Neural progenitor cell (in vitro differentiated cells): ENCODE measurements around the gene PHF14. TPM values are rescaled to one million over a fixed set of nuclear protein-coding genes. Genes with fewer than 3 reads are reported as not detected.
A peak's percentile ranks its signal among the peaks of the same experiment; 100 is the strongest.

Experiments used
- DNase-seq: peaks from one replicate; pipeline ENCODE4 v3.0.0-alpha.2; 2016; ENCODE audit warnings: low spot score
- H2AFZ ChIP-seq: fragments of 200-600 bp; sonication (generic); replicated peaks from 2 replicates; pipeline ENCODE4 v1.6.1; 2016; ENCODE audit warnings: antibody characterized with exemption
- H3F3A ChIP-seq: fragments of 200-600 bp; sonication (generic); 2 replicates; pipeline ENCODE4 v1.6.1; 2016; ENCODE audit warnings: antibody characterized with exemption, low read depth
- H3K27ac ChIP-seq: fragments of 200-600 bp; sonication (generic); 2 replicates; pipeline ENCODE4 v1.5.1; 2016; ENCODE audit warnings: mild to moderate bottlenecking
- H3K27me3 ChIP-seq: fragments of 200-600 bp; sonication (generic); 2 replicates; pipeline ENCODE4 v1.6.1; 2016; ENCODE audit warnings: mild to moderate bottlenecking, moderate library complexity
- H3K36me3 ChIP-seq: fragments of 200-600 bp; sonication (generic); 2 replicates; pipeline ENCODE4 v1.5.1; 2016
- H3K4me1 ChIP-seq: fragments of 200-600 bp; sonication (generic); 2 replicates; pipeline ENCODE4 v1.6.1; 2016; ENCODE audit warnings: mixed run types
- H3K4me2 ChIP-seq: fragments of 200-600 bp; sonication (generic); 2 replicates; pipeline ENCODE4 v1.6.1; 2016
- H3K4me3 ChIP-seq: fragments of 200-600 bp; sonication (generic); 2 replicates; pipeline ENCODE4 v1.5.1; 2016
- H3K79me2 ChIP-seq: fragments of 200-600 bp; sonication (generic); 2 replicates; pipeline ENCODE4 v1.6.1; 2016; ENCODE audit warnings: low read depth
- H3K9ac ChIP-seq: fragments of 200-600 bp; sonication (generic); 2 replicates; pipeline ENCODE4 v1.6.1; 2016
- H3K9me3 ChIP-seq: fragments of 200-600 bp; sonication (generic); 2 replicates; pipeline ENCODE4 v1.5.1; 2016; ENCODE audit warnings: low read depth
- H4K20me1 ChIP-seq: fragments of 200-600 bp; sonication (generic); 2 replicates; pipeline ENCODE4 v1.6.1; 2016; ENCODE audit warnings: low read depth
- H3K27ac Mint-ChIP-seq: 3 replicates; pipeline ENCODE4 v1.8.0; 2021; ENCODE audit warnings: mixed read lengths
- H3K27me3 Mint-ChIP-seq: 2 replicates; pipeline ENCODE4 v1.8.0; 2022; ENCODE audit warnings: low read depth, mild to moderate bottlenecking, inconsistent platforms, moderate library complexity, mixed read lengths; ENCODE audit not compliant: insufficient read depth
- H3K36me3 Mint-ChIP-seq: 3 replicates; pipeline ENCODE4 v1.8.0; 2021; ENCODE audit warnings: mixed read lengths
- H3K4me1 Mint-ChIP-seq: 3 replicates; pipeline ENCODE4 v1.8.0; 2021; ENCODE audit warnings: mixed read lengths
- H3K4me3 Mint-ChIP-seq: 3 replicates; pipeline ENCODE4 v1.8.0; 2021; ENCODE audit warnings: mild to moderate bottlenecking, moderate library complexity, mixed read lengths
- H3K9me3 Mint-ChIP-seq: 3 replicates; pipeline ENCODE4 v1.8.0; 2020; ENCODE audit warnings: mixed read lengths
- CTCF ChIP-seq: fragments of 200-600 bp; sonication (generic); IDR thresholded peaks from 2 replicates; pipeline ENCODE4 v1.5.1; 2017; ENCODE audit warnings: antibody characterized with exemption, mild to moderate bottlenecking
- EZH2 ChIP-seq: fragments of 200-600 bp; sonication (generic); IDR thresholded peaks from 2 replicates; pipeline ENCODE4 v1.6.1; 2017; ENCODE audit warnings: antibody characterized with exemption, mild to moderate bottlenecking, moderate library complexity
- EZH2phosphoT487 ChIP-seq: fragments of 200-600 bp; sonication (generic); IDR thresholded peaks from 2 replicates; pipeline ENCODE4 v1.6.1; 2017; ENCODE audit warnings: antibody characterized with exemption
- total RNA-seq: library from RNA; depleted of rRNA; stranded (reverse); fragments of >200 nt; gene quantifications from 2 replicates; pipeline ENCODE4 v1.2.3, GENCODE V29; 2015; ENCODE audit warnings: low replicate concordance

The PHF14 gene
- total RNA-seq, 1 donor from 2014 or later, result 80.4 TPM

GRCh38 chr7:11212080-11212711 lies 238.5 kb downstream of the PHF14 start:
- Histone ChIP-seq H3K9me3 (no peaks in the 10 kb centered on the region), H3F3A (no peaks in the 10 kb centered on the region), H3K79me2 (no peaks in the 10 kb centered on the region), H3K27ac (no peak overlapping the region), H3K9ac (no peak overlapping the region), H4K20me1 (no peaks in the 10 kb centered on the region), H3K4me1 (no peaks in the 10 kb centered on the region), H3K36me3 (no peaks in the 10 kb centered on the region), H3K27me3 (no peaks in the 10 kb centered on the region), H3K4me3 (no peak overlapping the region), H2AFZ (peak overlapping the region; percentile 74), H3K4me2 (no peak overlapping the region)
- H3K36me3 Mint-ChIP-seq, result no peaks in the 10 kb centered on the region
- H3K27me3 Mint-ChIP-seq, result no peaks in the 10 kb centered on the region
- DNase-seq, result peak; percentile 80
- no peaks in the 10 kb centered on the region for H3K4me1 Mint-ChIP-seq
- H3K4me3 Mint-ChIP-seq, result no peak overlapping the region
- H3K9me3 Mint-ChIP-seq, result no peaks in the 10 kb centered on the region
- TF ChIP-seq EZH2, result no peak
- peak; percentile 89 for TF ChIP-seq CTCF
- H3K27ac Mint-ChIP-seq, result no peak overlapping the region

GRCh38 chr7:11212816-11213215 lies 239.1 kb downstream of the PHF14 start:
- no peaks in the 10 kb centered on the region for H3K27me3 ChIP-seq
- H3K9me3 Mint-ChIP-seq, result no peaks in the 10 kb centered on the region
- no peaks in the 10 kb centered on the region for H3K4me1 Mint-ChIP-seq
- H3K27ac Mint-ChIP-seq, result no peak overlapping the region
- no peak overlapping the region for H3K4me2 ChIP-seq
- no peaks in the 10 kb centered on the region for H4K20me1 ChIP-seq
- H3K79me2 ChIP-seq, result no peaks in the 10 kb centered on the region
- H3K4me1 ChIP-seq, result no peaks in the 10 kb centered on the region
- TF ChIP-seq CTCF (no peak), EZH2phosphoT487 (no peak), EZH2 (no peak)
- H3K36me3 Mint-ChIP-seq, result no peaks in the 10 kb centered on the region
- no peaks in the 10 kb centered on the region for H3F3A ChIP-seq
- no peak overlapping the region for H3K27ac ChIP-seq
- H3K9me3 ChIP-seq, result no peaks in the 10 kb centered on the region
- DNase-seq, result no peak
- no peak overlapping the region for H3K9ac ChIP-seq
- H3K4me3 ChIP-seq, result no peak overlapping the region
- no peaks in the 10 kb centered on the region for H3K36me3 ChIP-seq
- H3K4me3 Mint-ChIP-seq, result no peak overlapping the region
- no peaks in the 10 kb centered on the region for H3K27me3 Mint-ChIP-seq
- no peak overlapping the region for H2AFZ ChIP-seq

- Histone ChIP-seq H4K20me1 (no peaks in the 10 kb centered on the region), H3K27me3 (no peaks in the 10 kb centered on the region), H3K27ac (no peak overlapping the region), H3K79me2 (no peaks in the 10 kb centered on the region), H3K9ac (no peak overlapping the region), H3K4me2 (no peak overlapping the region), H3K4me3 (no peak overlapping the region), H3K9me3 (no peaks in the 10 kb centered on the region), H3K36me3 (no peaks in the 10 kb centered on the region), H3F3A (no peaks in the 10 kb centered on the region), H3K4me1 (no peaks in the 10 kb centered on the region), H2AFZ (no peak overlapping the region)
- Mint-ChIP-seq H3K27me3 (no peaks in the 10 kb centered on the region), H3K27ac (no peak overlapping the region), H3K4me3 (no peak overlapping the region), H3K4me1 (no peaks in the 10 kb centered on the region), H3K9me3 (no peaks in the 10 kb centered on the region), H3K36me3 (no peaks in the 10 kb centered on the region)
- TF ChIP-seq CTCF (no peak), EZH2 (no peak), EZH2phosphoT487 (no peak)
- no peak for DNase-seq
These were observed 239.6 kb downstream of the PHF14 start for GRCh38 chr7:11213266-11213665.
